Neural crest cell (in vitro differentiated cells): ENCODE data around the gene HJURP. TPM values are rescaled to one million over a fixed set of nuclear protein-coding genes. Genes with fewer than 3 reads are reported as not detected.

Source experiments
- DNase-seq: peaks from one replicate; pipeline ENCODE4 v3.0.0; 2021; ENCODE audit warnings: low read depth, mixed read lengths, low spot score
- H3K27ac Mint-ChIP-seq: one replicate; pipeline ENCODE4 v1.8.0; 2021; ENCODE audit warnings: mild to moderate bottlenecking, mixed read lengths; ENCODE audit not compliant: unreplicated experiment
- H3K27me3 Mint-ChIP-seq: 2 replicates; pipeline ENCODE4 v1.8.0; 2021; ENCODE audit warnings: low read depth, mild to moderate bottlenecking, mixed read lengths
- H3K36me3 Mint-ChIP-seq: 2 replicates; pipeline ENCODE4 v1.8.0; 2021; ENCODE audit warnings: low read depth, mild to moderate bottlenecking, mixed read lengths
- H3K4me1 Mint-ChIP-seq: 2 replicates; pipeline ENCODE4 v1.8.0; 2021; ENCODE audit warnings: mixed read lengths
- H3K4me3 Mint-ChIP-seq: one replicate; pipeline ENCODE4 v1.8.0; 2021; ENCODE audit warnings: mild to moderate bottlenecking, mixed read lengths
- H3K9me3 Mint-ChIP-seq: 2 replicates; pipeline ENCODE4 v1.8.0; 2021; ENCODE audit warnings: mixed read lengths
- total RNA-seq: library from RNA; stranded (reverse); gene quantifications from 2 replicates; pipeline ENCODE4 v1.2.1, GENCODE V29; 2021
- TF ChIP-seq, protein P1 (sequence below): fragments of 200-600 bp; sonication (generic); conservative IDR thresholded peaks from 2 replicates; pipeline ENCODE4 v1.5.0; 2021; ENCODE audit warnings: antibody characterized with exemption, mild to moderate bottlenecking

The HJURP gene
- total RNA-seq, 1 donor from 2014 or later, result 63.6 TPM

DNA sequence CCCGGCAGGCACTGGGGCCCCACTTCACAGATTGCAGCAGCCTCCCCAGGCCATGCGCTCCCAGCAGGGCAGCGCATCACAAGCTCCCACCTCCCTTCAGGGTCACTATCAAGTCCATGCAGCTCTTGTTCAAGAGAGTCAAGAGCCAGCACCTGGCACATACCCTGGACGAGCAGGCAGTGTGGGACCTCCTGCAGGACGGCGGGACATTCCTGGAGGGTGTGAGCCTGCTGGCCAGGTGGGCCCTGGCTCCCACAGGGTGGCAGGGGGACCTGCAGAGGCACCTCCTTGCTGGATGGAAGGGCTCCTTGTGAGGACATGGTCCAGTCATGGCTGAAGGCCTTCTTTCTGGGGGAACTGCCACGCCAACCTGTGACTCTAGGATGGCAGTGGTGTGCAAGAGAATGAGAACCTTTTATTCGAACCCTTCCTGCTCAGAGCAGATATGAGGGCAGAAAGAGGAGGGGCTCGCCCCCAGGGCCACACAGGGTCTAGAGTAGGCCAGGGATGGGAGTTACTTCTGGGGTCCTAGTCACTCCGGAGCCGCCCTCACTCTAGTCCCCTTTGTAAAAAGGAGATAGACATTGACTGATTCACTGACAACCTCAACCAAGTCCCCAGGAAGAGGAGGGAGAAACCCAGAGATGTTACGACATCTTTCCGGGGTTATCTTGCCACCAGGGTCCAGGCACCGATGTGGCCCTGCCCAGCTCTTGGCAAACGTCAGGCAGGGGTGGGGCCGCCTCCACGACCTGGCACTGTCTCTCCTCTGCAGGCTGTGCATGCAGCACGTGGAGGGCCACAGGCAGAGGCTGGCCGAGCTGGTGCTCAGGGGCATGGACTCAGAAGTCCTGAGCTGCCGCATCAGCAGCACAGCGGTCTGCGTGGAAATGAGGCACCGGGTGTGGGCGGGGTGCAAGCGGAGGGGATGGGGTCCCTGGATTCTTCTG, 31.3 kb downstream of the HJURP start:
- no peak for DNase-seq
- peak overlapping the region; percentile 43 for H3K27ac Mint-ChIP-seq
- no peaks in the 10 kb centered on the region for H3K9me3 Mint-ChIP-seq
- no peak overlapping the region for H3K4me3 Mint-ChIP-seq
- TF ChIP-seq, protein P1, sequence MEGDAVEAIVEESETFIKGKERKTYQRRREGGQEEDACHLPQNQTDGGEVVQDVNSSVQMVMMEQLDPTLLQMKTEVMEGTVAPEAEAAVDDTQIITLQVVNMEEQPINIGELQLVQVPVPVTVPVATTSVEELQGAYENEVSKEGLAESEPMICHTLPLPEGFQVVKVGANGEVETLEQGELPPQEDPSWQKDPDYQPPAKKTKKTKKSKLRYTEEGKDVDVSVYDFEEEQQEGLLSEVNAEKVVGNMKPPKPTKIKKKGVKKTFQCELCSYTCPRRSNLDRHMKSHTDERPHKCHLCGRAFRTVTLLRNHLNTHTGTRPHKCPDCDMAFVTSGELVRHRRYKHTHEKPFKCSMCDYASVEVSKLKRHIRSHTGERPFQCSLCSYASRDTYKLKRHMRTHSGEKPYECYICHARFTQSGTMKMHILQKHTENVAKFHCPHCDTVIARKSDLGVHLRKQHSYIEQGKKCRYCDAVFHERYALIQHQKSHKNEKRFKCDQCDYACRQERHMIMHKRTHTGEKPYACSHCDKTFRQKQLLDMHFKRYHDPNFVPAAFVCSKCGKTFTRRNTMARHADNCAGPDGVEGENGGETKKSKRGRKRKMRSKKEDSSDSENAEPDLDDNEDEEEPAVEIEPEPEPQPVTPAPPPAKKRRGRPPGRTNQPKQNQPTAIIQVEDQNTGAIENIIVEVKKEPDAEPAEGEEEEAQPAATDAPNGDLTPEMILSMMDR, result no peak
- no peaks in the 10 kb centered on the region for H3K27me3 Mint-ChIP-seq
- no peaks in the 10 kb centered on the region for H3K4me1 Mint-ChIP-seq
- no peaks in the 10 kb centered on the region for H3K36me3 Mint-ChIP-seq

DNA sequence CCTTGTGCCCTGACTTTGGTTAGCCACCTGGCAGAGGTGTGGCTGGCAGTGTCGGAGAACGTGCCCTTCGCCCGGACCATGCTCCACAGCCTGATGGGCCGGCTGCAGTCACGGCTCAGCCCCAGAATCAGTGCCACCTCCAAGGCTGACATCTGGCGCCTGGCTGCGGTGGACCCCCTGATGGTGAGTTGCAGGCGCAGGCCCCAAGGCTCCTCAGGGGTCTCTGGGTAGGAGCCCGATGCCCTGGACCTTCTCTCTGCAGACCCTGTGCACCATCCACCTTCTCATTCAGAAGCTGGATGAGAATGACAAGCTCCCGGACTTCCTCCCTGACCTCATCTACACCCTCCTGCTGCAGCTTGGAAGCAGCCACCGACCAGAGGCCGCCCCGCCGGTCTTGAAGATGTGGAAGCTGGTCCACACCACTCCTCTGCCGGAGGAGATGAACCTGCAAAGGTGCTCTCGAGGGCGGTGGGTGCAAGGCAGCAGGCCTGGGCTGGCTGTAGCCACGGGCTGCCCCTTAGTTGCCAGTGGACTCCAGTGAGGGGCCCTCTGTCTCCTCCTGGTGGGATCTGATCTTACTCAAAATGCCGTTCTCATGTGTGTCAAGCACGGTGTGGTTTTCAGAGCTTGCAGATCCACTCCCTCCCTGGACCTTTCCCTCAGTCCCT, 32.1 kb downstream of the HJURP start:
- TF ChIP-seq, protein P1, result no peak
- H3K9me3 Mint-ChIP-seq, result no peaks in the 10 kb centered on the region
- H3K4me3 Mint-ChIP-seq, result no peak overlapping the region
- no peaks in the 10 kb centered on the region for H3K36me3 Mint-ChIP-seq
- DNase-seq, result no peak
- H3K4me1 Mint-ChIP-seq, result peaks cover 1% of the 10 kb centered on the region
- H3K27me3 Mint-ChIP-seq, result no peaks in the 10 kb centered on the region
- no peak overlapping the region for H3K27ac Mint-ChIP-seq

DNA sequence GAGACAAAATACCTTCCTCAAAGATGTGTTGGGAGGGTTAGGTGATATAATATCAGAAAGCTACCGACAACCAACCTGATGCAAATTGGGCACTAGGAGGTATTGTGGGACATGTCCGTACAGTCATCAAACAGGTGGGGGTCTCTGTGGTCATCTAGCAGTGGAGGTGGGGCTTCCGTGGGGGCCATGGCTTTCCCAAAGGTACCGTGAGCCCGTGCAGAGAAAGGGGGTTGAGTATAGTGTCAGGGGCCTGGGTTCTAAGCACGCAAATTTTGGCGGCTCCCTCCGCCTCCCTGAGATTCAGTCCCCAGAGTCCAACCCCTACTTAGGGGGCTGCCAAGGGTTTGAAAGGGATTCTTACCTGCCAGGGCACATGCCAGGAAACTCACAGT, 32.6 kb downstream of the HJURP start:
- TF ChIP-seq, protein P1, result no peak
- DNase-seq, result no peak
- H3K4me1 Mint-ChIP-seq, result peaks cover 4% of the 10 kb centered on the region
- no peak overlapping the region for H3K27ac Mint-ChIP-seq
- no peaks in the 10 kb centered on the region for H3K9me3 Mint-ChIP-seq
- no peak overlapping the region for H3K4me3 Mint-ChIP-seq
- no peaks in the 10 kb centered on the region for H3K27me3 Mint-ChIP-seq
- H3K36me3 Mint-ChIP-seq, result no peaks in the 10 kb centered on the region

DNA sequence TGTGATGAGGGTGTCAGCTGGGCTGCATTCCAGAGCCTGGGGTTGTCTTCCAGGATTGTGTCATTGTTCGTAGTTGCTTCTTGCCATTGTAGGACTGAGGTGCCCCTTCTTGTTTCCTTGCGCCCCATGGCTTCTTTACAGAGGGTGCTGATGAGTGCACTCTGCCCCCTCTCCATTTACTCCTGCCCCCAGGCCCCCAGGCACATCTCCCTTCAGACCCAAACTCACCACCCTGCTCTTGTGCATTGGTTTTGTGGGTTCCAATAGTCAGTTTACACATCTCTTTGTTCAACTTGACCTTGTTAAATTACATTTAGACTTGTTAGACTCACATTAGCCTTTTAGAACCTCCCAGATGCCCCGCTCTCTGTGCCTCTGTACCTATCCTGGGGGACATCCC, 33.1 kb downstream of the HJURP start:
- TF ChIP-seq, protein P1, result no peak
- Mint-ChIP-seq H3K27ac (no peak overlapping the region), H3K4me1 (peaks cover 9% of the 10 kb centered on the region), H3K9me3 (no peaks in the 10 kb centered on the region), H3K27me3 (no peaks in the 10 kb centered on the region), H3K4me3 (no peak overlapping the region), H3K36me3 (no peaks in the 10 kb centered on the region)
- no peak for DNase-seq

DNA sequence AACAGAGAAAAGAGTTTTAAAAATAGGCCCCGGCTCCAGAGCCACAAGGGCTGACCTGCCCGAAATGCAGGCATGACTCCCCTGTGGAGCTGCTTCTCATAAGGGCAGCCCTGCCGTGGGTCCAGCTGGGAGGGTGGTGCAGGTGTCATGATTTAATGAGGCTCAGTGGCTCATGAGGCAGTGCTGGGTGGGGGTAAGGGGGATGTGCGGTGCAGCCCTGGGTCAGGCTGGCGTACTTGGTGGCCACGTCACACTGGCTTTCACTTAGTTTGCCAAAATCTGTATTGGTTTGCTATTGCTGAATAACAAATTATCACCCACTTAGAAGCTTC, 33.6 kb downstream of the HJURP start:
- Mint-ChIP-seq H3K4me1 (peaks cover 12% of the 10 kb centered on the region), H3K4me3 (no peak overlapping the region), H3K27ac (no peak overlapping the region), H3K36me3 (no peaks in the 10 kb centered on the region), H3K27me3 (no peaks in the 10 kb centered on the region), H3K9me3 (no peaks in the 10 kb centered on the region)
- no peak for DNase-seq
- TF ChIP-seq, protein P1, result no peak
